CD14-positive monocyte (primary cell): ENCODE data around the gene TEF. TPM values are rescaled to one million over a fixed set of nuclear protein-coding genes. Genes with fewer than 3 reads are reported as not detected.

Experiments
- DNase-seq, 3 donors: peaks; one replicate each; pipeline ENCODE4 v3.0.0-alpha.2; 2011 to 2022
- H2AFZ ChIP-seq: 2 replicates; pipeline ENCODE4 v1.6.0; 2012; ENCODE audit warnings: mild to moderate bottlenecking, low read depth, low read length, inconsistent platforms; ENCODE audit not compliant: insufficient read depth, poor library complexity, severe bottlenecking
- H3K27ac ChIP-seq, 2 donors: 1 replicate in 1 of 2; 2 replicates in 1 of 2; pipeline ENCODE4 v1.5.1; 2012 to 2013; ENCODE audit warnings: low read length in 2 of 2, control low read depth in 1 of 2, inconsistent platforms in 1 of 2, low read depth in 1 of 2, mild to moderate bottlenecking in 1 of 2
- H3K27me3 ChIP-seq, 2 donors: one replicate each; pipeline versions ENCODE4 v1.6.0 to v1.6.1; 2011 to 2013; ENCODE audit warnings: low read length in 2 of 2; ENCODE audit not compliant: control insufficient read depth in 2 of 2, insufficient read depth in 2 of 2
- H3K36me3 ChIP-seq, 2 donors: replicated peaks in 1 of 2; 1 replicate in 1 of 2; 2 replicates in 1 of 2; pipeline versions ENCODE4 v1.5.1 to v1.6.1; 2012 to 2013; ENCODE audit warnings: low read length in 2 of 2, control low read depth in 1 of 2, inconsistent platforms in 1 of 2, mild to moderate bottlenecking in 1 of 2; ENCODE audit not compliant: insufficient read depth in 2 of 2, control insufficient read depth in 1 of 2
- H3K4me1 ChIP-seq, 2 donors: 1 replicate in 1 of 2; 2 replicates in 1 of 2; pipeline versions ENCODE4 v1.5.1 to v1.6.1; 2012 to 2013; ENCODE audit warnings: low read length in 2 of 2, control low read depth in 1 of 2, inconsistent platforms in 1 of 2, mild to moderate bottlenecking in 1 of 2, moderate library complexity in 1 of 2; ENCODE audit not compliant: insufficient read depth in 2 of 2, control insufficient read depth in 1 of 2
- H3K4me2 ChIP-seq: replicated peaks from 2 replicates; pipeline ENCODE3; 2012; ENCODE audit warnings: low read length, moderate library complexity, mild to moderate bottlenecking; ENCODE audit not compliant: poor library complexity, severe bottlenecking; ENCODE audit errors: extremely low read depth
- H3K4me3 ChIP-seq, 3 experiments: fragments of 200-600 bp in 1 of 3; sonication (generic) in 1 of 3; replicated peaks in 1 of 3; 1 replicate in 2 of 3; 2 replicates in 1 of 3; pipeline ENCODE4 v1.5.1; 2011 to 2013; ENCODE audit warnings: low read length in 3 of 3, mild to moderate bottlenecking in 3 of 3, control low read depth in 2 of 3, low read depth in 2 of 3, inconsistent platforms in 1 of 3, moderate library complexity in 1 of 3
- H3K79me2 ChIP-seq: 2 replicates; pipeline ENCODE4 v1.6.0; 2012; ENCODE audit warnings: mild to moderate bottlenecking, control low read depth, inconsistent platforms, low read length, moderate library complexity; ENCODE audit not compliant: insufficient read depth
- H3K9ac ChIP-seq: 2 replicates; pipeline ENCODE4 v1.6.0; 2017; ENCODE audit warnings: low read length, mild to moderate bottlenecking; ENCODE audit not compliant: insufficient read depth, poor library complexity, severe bottlenecking
- H3K9me3 ChIP-seq, 2 donors: replicated peaks in 1 of 2; 1 replicate in 1 of 2; 2 replicates in 1 of 2; pipeline versions ENCODE4 v1.5.1 to v1.6.1; 2012 to 2013; ENCODE audit warnings: low read length in 2 of 2, control low read depth in 1 of 2; ENCODE audit not compliant: control insufficient read depth in 1 of 2, insufficient read depth in 1 of 2
- H4K20me1 ChIP-seq: 2 replicates; pipeline ENCODE4 v1.6.0; 2012; ENCODE audit warnings: mild to moderate bottlenecking, low read length, control low read depth, moderate library complexity; ENCODE audit not compliant: insufficient read depth
- H3K27ac Mint-ChIP-seq, 7 donors: one replicate each; pipeline ENCODE4 v1.8.0; 2020; ENCODE audit warnings: mild to moderate bottlenecking in 7 of 7, mixed read lengths in 7 of 7, moderate library complexity in 6 of 7, inconsistent platforms in 2 of 7
- H3K27me3 Mint-ChIP-seq, 3 donors: one replicate each; pipeline ENCODE4 v1.8.0; 2021 to 2022; ENCODE audit warnings: low read depth in 3 of 3, mild to moderate bottlenecking in 3 of 3, mixed read lengths in 3 of 3, moderate library complexity in 3 of 3, inconsistent platforms in 1 of 3
- H3K36me3 Mint-ChIP-seq, 2 donors: one replicate each; pipeline ENCODE4 v1.8.0; 2020; ENCODE audit warnings: mixed read lengths in 2 of 2, inconsistent platforms in 1 of 2, mild to moderate bottlenecking in 1 of 2
- H3K4me1 Mint-ChIP-seq: one replicate; pipeline ENCODE4 v1.8.0; 2020; ENCODE audit warnings: mild to moderate bottlenecking, mixed read lengths
- H3K4me3 Mint-ChIP-seq, 2 donors: one replicate each; pipeline ENCODE4 v1.8.0; 2020; ENCODE audit warnings: mild to moderate bottlenecking in 2 of 2, mixed read lengths in 2 of 2, moderate library complexity in 1 of 2
- H3K9me3 Mint-ChIP-seq, 7 donors: one replicate each; pipeline ENCODE4 v1.8.0; 2020 to 2022; ENCODE audit warnings: mixed read lengths in 7 of 7, mild to moderate bottlenecking in 6 of 7, moderate library complexity in 6 of 7, inconsistent platforms in 2 of 7
- WGBS: methylation state at CpG from one replicate; pipeline ENCODE4 v1.1.5; 2013; ENCODE audit warnings: missing lambda C conversion rate; ENCODE audit not compliant: insufficient coverage; 5-methylcytosine and 5-hydroxymethylcytosine counted together
- intact Hi-C, 2 donors: fragments of 100-400 bp; cut with micrococcal nuclease; formaldehyde crosslinking; loops; one replicate each; pipeline versions ENCODE4 v1.15.0 to v1.15.1; 2023
- polyA plus RNA-seq, 3 donors: library from polyadenylated mRNA; depleted of rRNA in 1 of 3; unstranded in 2 of 3; stranded (reverse) in 1 of 3; fragments of 300-500 nt in 2 of 3; fragments of >200 nt in 1 of 3; fragmentation: Illumina TruSeq in 2 of 3; gene quantifications; 1 replicate in 2 of 3; 2 replicates in 1 of 3; pipeline ENCODE4 v1.2.3, GENCODE V29; 2012 to 2021
- TF ChIP-seq, protein P1 (sequence below): fragments of 200-600 bp; IDR thresholded peaks from one replicate; pipeline ENCODE4 v1.8.0; 2022; ENCODE audit warnings: antibody characterized with exemption, mild to moderate bottlenecking

The TEF gene
- polyA plus RNA-seq, 3 donors = 0.71 to 1.7 (median 1.1) TPM

DNA sequence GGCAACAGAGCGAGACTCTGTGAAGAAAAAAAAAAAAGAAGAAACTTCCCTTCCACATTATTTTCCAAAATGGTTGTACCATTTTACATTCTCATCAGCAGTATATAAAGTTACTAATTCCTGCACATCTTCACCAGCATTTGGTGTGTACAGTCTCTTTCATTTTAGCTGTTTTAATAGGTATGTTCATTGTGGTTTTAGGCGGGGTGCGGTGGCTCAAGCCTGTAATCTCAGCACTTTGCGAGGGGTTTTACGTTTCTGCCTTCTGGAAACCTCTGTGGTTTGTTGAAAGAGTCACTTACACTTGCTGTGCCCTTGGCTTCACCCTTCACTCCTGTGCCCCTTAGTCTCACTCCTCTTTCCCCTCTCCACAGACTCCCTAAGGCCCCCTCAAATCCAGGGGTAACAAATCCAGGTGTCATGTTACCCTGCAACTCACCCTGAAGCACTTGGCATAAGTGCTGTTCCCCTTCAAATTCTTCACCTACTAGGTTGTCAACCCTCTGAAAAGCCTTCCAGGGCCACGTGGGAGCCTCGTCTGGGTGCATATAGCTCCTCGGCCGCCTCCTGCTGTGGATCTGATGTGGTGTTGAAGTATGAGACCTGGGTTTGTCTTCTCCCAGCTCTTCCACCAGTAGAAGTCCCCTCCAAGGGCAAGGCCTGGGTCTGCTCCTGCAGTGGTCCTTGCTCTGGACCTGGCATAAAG lies 44.1 kb downstream of the TEF start:
- Mint-ChIP-seq H3K27ac (peak overlapping the region in 3 of 7 donors; percentile 2 to 73 (median 11)), H3K9me3 (peaks cover 0 to 3% (median 0%) of the 10 kb centered on the region in 7 donors), H3K36me3 (peaks cover 23 to 67% of the 10 kb centered on the region in 2 donors), H3K4me3 (no peak overlapping the region), H3K27me3 (no peaks in the 10 kb centered on the region), H3K4me1 (no peaks in the 10 kb centered on the region)
- no peaks in the 10 kb centered on the region for H3K27me3 ChIP-seq
- H4K20me1 ChIP-seq = no peaks in the 10 kb centered on the region
- H3K27ac ChIP-seq = no peak overlapping the region
- H3K4me2 ChIP-seq = no peak overlapping the region
- no peak overlapping the region for H3K4me3 ChIP-seq
- H3K4me1 ChIP-seq = no peaks in the 10 kb centered on the region
- intact Hi-C loops = no loop called here
- no peak overlapping the region for H2AFZ ChIP-seq
- no peaks in the 10 kb centered on the region for H3K79me2 ChIP-seq
- no peaks in the 10 kb centered on the region for H3K9me3 ChIP-seq
- H3K9ac ChIP-seq = no peak overlapping the region
- TF ChIP-seq, protein P1, sequence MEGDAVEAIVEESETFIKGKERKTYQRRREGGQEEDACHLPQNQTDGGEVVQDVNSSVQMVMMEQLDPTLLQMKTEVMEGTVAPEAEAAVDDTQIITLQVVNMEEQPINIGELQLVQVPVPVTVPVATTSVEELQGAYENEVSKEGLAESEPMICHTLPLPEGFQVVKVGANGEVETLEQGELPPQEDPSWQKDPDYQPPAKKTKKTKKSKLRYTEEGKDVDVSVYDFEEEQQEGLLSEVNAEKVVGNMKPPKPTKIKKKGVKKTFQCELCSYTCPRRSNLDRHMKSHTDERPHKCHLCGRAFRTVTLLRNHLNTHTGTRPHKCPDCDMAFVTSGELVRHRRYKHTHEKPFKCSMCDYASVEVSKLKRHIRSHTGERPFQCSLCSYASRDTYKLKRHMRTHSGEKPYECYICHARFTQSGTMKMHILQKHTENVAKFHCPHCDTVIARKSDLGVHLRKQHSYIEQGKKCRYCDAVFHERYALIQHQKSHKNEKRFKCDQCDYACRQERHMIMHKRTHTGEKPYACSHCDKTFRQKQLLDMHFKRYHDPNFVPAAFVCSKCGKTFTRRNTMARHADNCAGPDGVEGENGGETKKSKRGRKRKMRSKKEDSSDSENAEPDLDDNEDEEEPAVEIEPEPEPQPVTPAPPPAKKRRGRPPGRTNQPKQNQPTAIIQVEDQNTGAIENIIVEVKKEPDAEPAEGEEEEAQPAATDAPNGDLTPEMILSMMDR = no peak
- DNase-seq = no peak
- peaks cover 20 to 49% of the 10 kb centered on the region in 2 donors for H3K36me3 ChIP-seq
- WGBS = no CpG with 5 or more reads among the region's 9 CpGs

DNA sequence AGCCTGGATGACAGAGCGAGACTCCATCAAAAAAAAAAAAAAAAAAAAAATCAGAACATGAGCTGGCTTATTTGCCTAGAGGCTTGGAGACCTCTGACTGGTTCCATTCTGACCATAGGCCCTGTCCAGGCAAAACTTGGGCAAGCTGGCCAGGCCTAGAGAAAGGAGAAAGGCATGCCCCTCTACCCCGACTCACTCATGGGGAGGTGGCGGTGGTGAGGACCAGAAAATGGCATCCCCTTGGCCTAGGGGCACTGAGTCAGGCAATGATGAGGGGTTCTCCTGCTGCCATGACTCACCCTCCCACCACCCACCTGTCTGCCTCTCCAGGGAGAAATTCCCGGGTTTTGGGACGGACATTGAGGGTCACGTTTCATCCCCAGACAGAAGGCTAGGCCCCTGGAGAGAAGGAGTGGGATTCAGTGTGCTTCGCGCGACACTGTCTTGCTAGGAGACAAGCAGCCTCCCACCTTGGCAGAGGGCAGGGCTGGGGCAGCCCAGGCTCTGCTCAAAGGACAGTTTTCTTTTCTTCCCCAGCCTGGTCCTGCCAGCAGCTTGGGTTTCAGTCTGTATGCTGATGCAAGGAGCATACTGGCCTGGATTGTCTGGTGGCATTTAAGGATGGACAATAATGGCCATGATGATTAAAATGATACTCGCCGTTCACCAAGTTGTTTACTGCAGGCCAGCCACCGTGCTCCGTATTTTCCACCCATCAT lies 47.6 kb downstream of the TEF start:
- peaks cover 31 to 79% of the 10 kb centered on the region in 2 donors for H3K36me3 Mint-ChIP-seq
- no peak for DNase-seq
- WGBS = 100% methylated on average over 3 of the region's 13 CpGs
- Histone ChIP-seq H3K27me3 (no peaks in the 10 kb centered on the region), H3K9ac (no peak overlapping the region), H2AFZ (no peak overlapping the region), H3K27ac (no peak overlapping the region), H3K79me2 (peaks cover 11% of the 10 kb centered on the region), H3K4me3 (no peak overlapping the region), H3K4me1 (no peaks in the 10 kb centered on the region), H3K4me2 (no peak overlapping the region), H3K9me3 (no peaks in the 10 kb centered on the region), H4K20me1 (peaks cover 26% of the 10 kb centered on the region), H3K36me3 (peaks cover 33 to 61% of the 10 kb centered on the region in 2 donors)
- TF ChIP-seq, protein P1 = no peak
- no peak overlapping the region for H3K4me3 Mint-ChIP-seq
- H3K4me1 Mint-ChIP-seq = no peaks in the 10 kb centered on the region
- no peak overlapping the region for H3K27ac Mint-ChIP-seq
- intact Hi-C loops = no loop called here
- peaks cover 0 to 2% (median 0%) of the 10 kb centered on the region in 7 donors for H3K9me3 Mint-ChIP-seq
- H3K27me3 Mint-ChIP-seq = no peaks in the 10 kb centered on the region
